HepG2 (cell line): Measurements from ENCODE around the gene FAM181A. TPM values are rescaled to one million over a fixed set of nuclear protein-coding genes. Genes with fewer than 3 reads are reported as not detected.

Source experiments
- ATAC-seq: fragments of 200-7000 bp; cut with Tn5 transposase; 3 replicates; pipeline ENCODE4 v1.9.1; 2020; ENCODE audit warnings: mild to moderate bottlenecking, moderate library complexity
- BruUV-seq: library from RNA; stranded (reverse); fragments of 400-500 nt; replicated peaks from 2 replicates; lab custom pipeline; 2021; lab: Mats Ljungman, UMichigan
- CTCF ChIA-PET: fragments of 300-600 bp; formaldehyde crosslinking; extraction: SDS; loops from one replicate; lab custom pipeline; 2021; ENCODE audit warnings: low total read pairs, inconsistent platforms, low intra/inter-chr PET ratio; lab: Yijun Ruan, JAX
- POLR2A ChIA-PET: fragments of 350-600 bp; sonication (Branson Sonifier 250); formaldehyde crosslinking; loops from one replicate; lab custom pipeline; 2020; ENCODE audit warnings: antibody characterized with exemption, inconsistent platforms; lab: Yijun Ruan, JAX
- DNase-seq: peaks from one replicate; pipeline ENCODE4 v3.0.0-alpha.2; 2015; ENCODE audit warnings: low spot score
- FAIRE-seq: peaks from 3 replicates; lab custom pipeline; 2011; peaks lifted over from hg19 to GRCh38; lab: Jason Lieb, UNC
- H2AFZ ChIP-seq: one replicate; pipeline ENCODE4 v1.6.1; 2011; ENCODE audit warnings: low read length, inconsistent platforms
- H3K27ac ChIP-seq: fragments of 300-600 bp; 3 replicates; pipeline ENCODE4 v1.8.0; 2011; ENCODE audit warnings: mixed run types, mild to moderate bottlenecking, mixed read lengths, low read length, inconsistent platforms; ENCODE audit not compliant: insufficient read depth; ENCODE audit errors: extremely low read length
- H3K27me3 ChIP-seq, 2 experiments: fragments of 200-600 bp in 1 of 2; 2 replicates in 1 of 2; 3 replicates in 1 of 2; pipeline versions ENCODE4 v1.6.0 to v1.8.0; 2011; ENCODE audit warnings: low read length in 2 of 2, mild to moderate bottlenecking in 2 of 2, moderate library complexity in 2 of 2, inconsistent platforms in 1 of 2; ENCODE audit not compliant: insufficient read depth in 2 of 2, control insufficient read depth in 1 of 2
- H3K36me3 ChIP-seq, 2 experiments: fragments of 200-600 bp in 1 of 2; replicated peaks in 1 of 2; 2 replicates in 1 of 2; 3 replicates in 1 of 2; pipeline versions ENCODE4 v1.5.1 to v1.8.0; 2011; ENCODE audit warnings: low read length in 2 of 2, inconsistent platforms in 1 of 2; ENCODE audit not compliant: insufficient read depth in 2 of 2, control insufficient read depth in 1 of 2
- H3K4me1 ChIP-seq: 2 replicates; pipeline ENCODE4 v1.5.1; 2012; ENCODE audit warnings: low read length, inconsistent platforms; ENCODE audit not compliant: insufficient read depth
- H3K4me2 ChIP-seq: 2 replicates; pipeline ENCODE4 v1.6.0; 2011; ENCODE audit warnings: low read depth, low read length, inconsistent platforms
- H3K4me3 ChIP-seq, 3 experiments: fragments of 200-600 bp in 1 of 3; sonication (generic), shearing (Covaris generic) in 1 of 3; replicated peaks in 1 of 3; 2 replicates each; pipeline ENCODE4 v1.5.1; 2011 to 2016; ENCODE audit warnings: low read length in 3 of 3, inconsistent platforms in 2 of 3, low read depth in 2 of 3, mild to moderate bottlenecking in 2 of 3, control low read depth in 1 of 3, mixed read lengths in 1 of 3; ENCODE audit not compliant: insufficient read depth in 1 of 3
- H3K79me2 ChIP-seq: one replicate; pipeline ENCODE4 v1.6.1; 2011; ENCODE audit warnings: low read length, inconsistent platforms; ENCODE audit not compliant: insufficient read depth
- H3K9ac ChIP-seq: 2 replicates; pipeline ENCODE4 v1.6.0; 2011; ENCODE audit warnings: mild to moderate bottlenecking, low read depth, low read length, inconsistent platforms; ENCODE audit not compliant: insufficient read depth
- H3K9me3 ChIP-seq: 2 replicates; pipeline ENCODE4 v1.5.1; 2012; ENCODE audit warnings: mild to moderate bottlenecking, low read length
- H4K20me1 ChIP-seq: 2 replicates; pipeline ENCODE4 v1.6.0; 2011; ENCODE audit warnings: inconsistent platforms, mild to moderate bottlenecking, low read length, moderate library complexity; ENCODE audit not compliant: insufficient read depth
- FOXA3 ChIP-seq: IDR thresholded peaks from 2 replicates; pipeline ENCODE4 v1.6.1; 2016; ENCODE audit warnings: missing genetic modification reagents, missing compliant biosample characterization
- GZF1 ChIP-seq: sonication (generic); formaldehyde crosslinking; IDR thresholded peaks from 2 replicates; pipeline ENCODE4 v1.5.1; 2020; ENCODE audit warnings: mild to moderate bottlenecking, missing genetic modification reagents
- NR3C1 ChIP-seq: sonication (generic); formaldehyde crosslinking; IDR thresholded peaks from 2 replicates; pipeline ENCODE4 v1.4.0; 2020; ENCODE audit warnings: missing genetic modification reagents
- TBX2 ChIP-seq: sonication (generic); formaldehyde crosslinking; IDR thresholded peaks from 2 replicates; pipeline ENCODE4 v1.5.0; 2020; ENCODE audit warnings: missing genetic modification reagents, mild to moderate bottlenecking, borderline replicate concordance
- ZNF12 ChIP-seq: sonication (generic); formaldehyde crosslinking; IDR thresholded peaks from 2 replicates; pipeline ENCODE4 v1.5.0; 2020; ENCODE audit warnings: missing genetic modification reagents
- ZNF556 ChIP-seq: sonication (generic); formaldehyde crosslinking; IDR thresholded peaks from 2 replicates; pipeline ENCODE4 v1.4.0; 2020; ENCODE audit warnings: mild to moderate bottlenecking, missing genetic modification reagents, borderline replicate concordance
- ZNF891 ChIP-seq: sonication (generic); formaldehyde crosslinking; IDR thresholded peaks from 2 replicates; pipeline ENCODE4 v1.5.0; 2020; ENCODE audit warnings: mild to moderate bottlenecking, missing genetic modification reagents
- WGBS: methylation state at CpG from one replicate; pipeline ENCODE4 v1.1.6; 2017; ENCODE audit warnings: low lambda C conversion rate; 5-methylcytosine and 5-hydroxymethylcytosine counted together
- in situ Hi-C: cut with HindIII; loops from 2 replicates; pipeline ENCODE4 v1.10.0; 2017; ENCODE audit warnings: low pct_unique_long_range_greater_than_20kb; ENCODE audit not compliant: extremely low pct_ligation_motif_present
- intact Hi-C: fragments of 100-400 bp; cut with micrococcal nuclease; formaldehyde crosslinking; loops from one replicate; pipeline ENCODE4 v1.10.0; 2022; ENCODE audit not compliant: unreplicated experiment
- polyA plus RNA-seq, 8 experiments: library from polyadenylated mRNA; depleted of rRNA in 3 of 8; stranded (reverse) in 7 of 8; unstranded in 1 of 8; fragments of >200 nt; fragmentation: Illumina TruSeq in 4 of 8; extraction: Trizol in 4 of 8; gene quantifications; 2 replicates each; pipeline versions ENCODE4 v1.2.1 to v1.2.3, GENCODE V29; 2011 to 2016; ENCODE audit warnings: low read depth in 4 of 8, missing spikeins in 1 of 8, mixed read lengths in 1 of 8; ENCODE audit not compliant: insufficient read depth in 1 of 8
- total RNA-seq, 5 experiments: library from RNA; depleted of rRNA; stranded (reverse); fragments of >200 nt; fragmentation: Illumina TruSeq; extraction: Trizol; gene quantifications; 2 replicates each; pipeline ENCODE4 v1.2.3, GENCODE V29; 2016; ENCODE audit warnings: low read depth in 1 of 5
- TF ChIP-seq, protein P1 (sequence below): sonication (generic); formaldehyde crosslinking; IDR thresholded peaks from 2 replicates; pipeline ENCODE4 v1.5.1; 2020; ENCODE audit warnings: mild to moderate bottlenecking, missing genetic modification reagents, moderate library complexity
- TF ChIP-seq, protein P2 (sequence below): sonication (generic); formaldehyde crosslinking; IDR thresholded peaks from 2 replicates; pipeline ENCODE4 v1.8.1; 2023; ENCODE audit warnings: missing genetic modification reagents, mild to moderate bottlenecking, borderline replicate concordance
- TF ChIP-seq, protein P3 (sequence below): sonication (generic); formaldehyde crosslinking; IDR thresholded peaks from 2 replicates; pipeline ENCODE4 v1.5.1; 2020; ENCODE audit warnings: mild to moderate bottlenecking, moderate library complexity, missing genetic modification reagents

The FAM181A gene
- total and polyA plus RNA-seq, 2 of the 13 experiments (the other 11 are each of a cell fraction or from before 2014, with no cell fraction given): 1.1 to 1.5 TPM

DNA sequence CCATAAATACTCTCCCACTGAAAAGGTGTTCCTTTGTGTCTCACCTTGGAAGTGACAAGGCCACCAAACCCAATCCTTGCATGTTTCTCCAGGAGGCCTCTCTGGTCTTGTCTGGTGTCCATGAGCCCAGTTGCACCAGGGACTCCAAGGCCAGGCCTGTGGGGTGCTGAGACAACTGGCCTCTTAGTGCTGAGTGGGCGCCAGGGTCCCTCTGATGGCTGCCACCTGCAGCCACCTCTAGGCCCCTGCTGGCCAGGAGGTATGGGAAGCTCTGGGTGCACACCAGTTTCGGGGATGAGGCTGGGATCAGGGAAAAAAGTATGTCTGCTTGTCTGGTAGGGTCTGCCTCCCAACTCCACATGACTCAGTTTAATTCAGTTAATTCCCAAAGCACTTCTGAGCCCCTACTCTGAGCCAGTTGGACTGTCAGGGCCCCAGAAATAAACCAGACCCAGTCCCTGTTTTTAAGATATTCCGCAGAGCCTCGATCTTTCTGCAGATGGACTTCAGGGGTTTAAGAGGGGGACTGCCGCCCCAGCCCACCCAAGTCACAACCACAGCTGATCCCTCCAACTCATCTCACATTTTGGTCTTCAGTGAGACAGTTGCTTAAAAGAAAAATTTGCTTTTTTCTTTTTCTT is 15.0 kb upstream of the FAM181A start:
- Histone ChIP-seq H3K4me2 (no peak overlapping the region), H4K20me1 (no peaks in the 10 kb centered on the region), H3K4me1 (peaks cover 85% of the 10 kb centered on the region), H3K4me3 (no peak overlapping the region), H3K9me3 (no peaks in the 10 kb centered on the region), H2AFZ (no peak overlapping the region), H3K36me3 (no peaks in the 10 kb centered on the region), H3K27ac (no peak overlapping the region), H3K9ac (no peak overlapping the region), H3K27me3 (no peaks in the 10 kb centered on the region; a peak in 1 of 5 replicates), H3K79me2 (no peaks in the 10 kb centered on the region)
- DNase-seq (no peak), FAIRE-seq (no peak), ATAC-seq (no peak)
- TF ChIP-seq, protein P1, sequence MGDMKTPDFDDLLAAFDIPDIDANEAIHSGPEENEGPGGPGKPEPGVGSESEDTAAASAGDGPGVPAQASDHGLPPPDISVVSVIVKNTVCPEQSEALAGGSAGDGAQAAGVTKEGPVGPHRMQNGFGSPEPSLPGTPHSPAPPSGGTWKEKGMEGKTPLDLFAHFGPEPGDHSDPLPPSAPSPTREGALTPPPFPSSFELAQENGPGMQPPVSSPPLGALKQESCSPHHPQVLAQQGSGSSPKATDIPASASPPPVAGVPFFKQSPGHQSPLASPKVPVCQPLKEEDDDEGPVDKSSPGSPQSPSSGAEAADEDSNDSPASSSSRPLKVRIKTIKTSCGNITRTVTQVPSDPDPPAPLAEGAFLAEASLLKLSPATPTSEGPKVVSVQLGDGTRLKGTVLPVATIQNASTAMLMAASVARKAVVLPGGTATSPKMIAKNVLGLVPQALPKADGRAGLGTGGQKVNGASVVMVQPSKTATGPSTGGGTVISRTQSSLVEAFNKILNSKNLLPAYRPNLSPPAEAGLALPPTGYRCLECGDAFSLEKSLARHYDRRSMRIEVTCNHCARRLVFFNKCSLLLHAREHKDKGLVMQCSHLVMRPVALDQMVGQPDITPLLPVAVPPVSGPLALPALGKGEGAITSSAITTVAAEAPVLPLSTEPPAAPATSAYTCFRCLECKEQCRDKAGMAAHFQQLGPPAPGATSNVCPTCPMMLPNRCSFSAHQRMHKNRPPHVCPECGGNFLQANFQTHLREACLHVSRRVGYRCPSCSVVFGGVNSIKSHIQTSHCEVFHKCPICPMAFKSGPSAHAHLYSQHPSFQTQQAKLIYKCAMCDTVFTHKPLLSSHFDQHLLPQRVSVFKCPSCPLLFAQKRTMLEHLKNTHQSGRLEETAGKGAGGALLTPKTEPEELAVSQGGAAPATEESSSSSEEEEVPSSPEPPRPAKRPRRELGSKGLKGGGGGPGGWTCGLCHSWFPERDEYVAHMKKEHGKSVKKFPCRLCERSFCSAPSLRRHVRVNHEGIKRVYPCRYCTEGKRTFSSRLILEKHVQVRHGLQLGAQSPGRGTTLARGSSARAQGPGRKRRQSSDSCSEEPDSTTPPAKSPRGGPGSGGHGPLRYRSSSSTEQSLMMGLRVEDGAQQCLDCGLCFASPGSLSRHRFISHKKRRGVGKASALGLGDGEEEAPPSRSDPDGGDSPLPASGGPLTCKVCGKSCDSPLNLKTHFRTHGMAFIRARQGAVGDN (CRISPR knock-in tag): 0 out of 2 replicates have a peak, but pooled peaks have one; percentile 9
- TF ChIP-seq ZNF891 (CRISPR knock-in tag) (no peak), ZNF12 (no peak)
- ChIA-PET POLR2A (no interaction called here), CTCF (no interaction called here)
- in situ Hi-C loops: no loop called here
- intact Hi-C loops: no loop called here
- 98% methylated on average over 3 of the region's 5 CpGs for WGBS
- BruUV-seq: no TSS peak

DNA sequence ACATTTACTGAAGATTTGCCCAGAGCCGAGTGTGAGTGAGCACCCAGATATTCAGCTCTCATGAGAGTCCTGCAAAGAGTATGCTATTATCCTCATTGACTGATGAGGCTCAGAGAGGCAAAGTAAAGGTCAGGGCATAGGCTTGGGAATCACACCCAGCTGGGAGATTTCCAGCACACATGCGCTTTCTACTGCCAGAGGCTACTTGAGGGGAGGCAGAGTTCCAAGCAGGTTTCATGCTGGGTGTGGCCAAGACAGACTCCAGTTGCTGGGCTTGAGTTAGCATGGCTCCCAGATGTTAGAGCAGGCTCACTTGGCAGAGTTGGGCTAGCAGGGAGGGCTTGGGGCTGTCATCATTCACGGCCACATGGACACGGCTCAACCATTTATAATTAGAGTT is 14.4 kb upstream of the FAM181A start:
- POLR2A ChIA-PET: no interaction called here
- FAIRE-seq: no peak

More for the DNA sequence above, 14.4 kb upstream of the FAM181A start:
- H3K27me3 ChIP-seq: no peaks in the 10 kb centered on the region; a peak in 1 of 5 replicates
- TF ChIP-seq FOXA3 (CRISPR knock-in tag): no peak
- TF ChIP-seq ZNF556 (CRISPR knock-in tag): no peak
- TF ChIP-seq, protein P2, sequence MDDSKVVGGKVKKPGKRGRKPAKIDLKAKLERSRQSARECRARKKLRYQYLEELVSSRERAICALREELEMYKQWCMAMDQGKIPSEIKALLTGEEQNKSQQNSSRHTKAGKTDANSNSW (CRISPR knock-in tag): no peak
- TF ChIP-seq, protein P3, sequence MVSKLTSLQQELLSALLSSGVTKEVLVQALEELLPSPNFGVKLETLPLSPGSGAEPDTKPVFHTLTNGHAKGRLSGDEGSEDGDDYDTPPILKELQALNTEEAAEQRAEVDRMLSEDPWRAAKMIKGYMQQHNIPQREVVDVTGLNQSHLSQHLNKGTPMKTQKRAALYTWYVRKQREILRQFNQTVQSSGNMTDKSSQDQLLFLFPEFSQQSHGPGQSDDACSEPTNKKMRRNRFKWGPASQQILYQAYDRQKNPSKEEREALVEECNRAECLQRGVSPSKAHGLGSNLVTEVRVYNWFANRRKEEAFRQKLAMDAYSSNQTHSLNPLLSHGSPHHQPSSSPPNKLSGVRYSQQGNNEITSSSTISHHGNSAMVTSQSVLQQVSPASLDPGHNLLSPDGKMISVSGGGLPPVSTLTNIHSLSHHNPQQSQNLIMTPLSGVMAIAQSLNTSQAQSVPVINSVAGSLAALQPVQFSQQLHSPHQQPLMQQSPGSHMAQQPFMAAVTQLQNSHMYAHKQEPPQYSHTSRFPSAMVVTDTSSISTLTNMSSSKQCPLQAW (CRISPR knock-in tag): no peak
- TF ChIP-seq GZF1 (CRISPR knock-in tag): no peak
- no peak for TF ChIP-seq TBX2 (CRISPR knock-in tag)
- TF ChIP-seq NR3C1: no peak
- intact Hi-C loops: no loop called here
- DNase-seq (no peak), ATAC-seq (no peak)
- H3K4me3 ChIP-seq: no peak overlapping the region
- H3K36me3 ChIP-seq: no peaks in the 10 kb centered on the region
- BruUV-seq: no TSS peak
- no peak overlapping the region for H2AFZ ChIP-seq
- 89% methylated on average over 3 of the region's 4 CpGs for WGBS
- H3K27ac ChIP-seq: no peak overlapping the region
- H3K9me3 ChIP-seq: no peaks in the 10 kb centered on the region
- H4K20me1 ChIP-seq: no peaks in the 10 kb centered on the region
- H3K4me1 ChIP-seq: peaks cover 80% of the 10 kb centered on the region
- H3K9ac ChIP-seq: no peak overlapping the region
- H3K4me2 ChIP-seq: no peak overlapping the region
- H3K79me2 ChIP-seq: no peaks in the 10 kb centered on the region
- CTCF ChIA-PET: no interaction called here
- in situ Hi-C loops: no loop called here
